ENCODE measurements around the gene NRSN2.
"Not testable (repeated sequence)": the region's sequence is repeated elsewhere in the genome, so short reads cannot be mapped to it uniquely, and the experiment has no call there.

NRSN2 gene

GRCh38 chr20:325045-325888 is 21.6 kb upstream of the NRSN2 start, which contains the start of gene SOX12:
Gene SOX12 (plus strand): TSS chr20:325552. CDS start chr20:325925, 373 bp downstream.
- DNase-seq: peak; percentile 88 to 95 (median 92)

- DNase-seq: peak in 4 of 5 donors; percentile 28 to 42 (median 32)
Observed at GRCh38 chr20:325889-326644, 20.8 kb upstream of the NRSN2 start.

GRCh38 chr20:326645-327185 is 20.2 kb upstream of the NRSN2 start:
- DNase-seq: peak in 1 of 5 donors; percentile 21

GRCh38 chr20:327186-328026 is 19.5 kb upstream of the NRSN2 start:
- DNase-seq: peak; percentile 51 to 69 (median 62)

GRCh38 chr20:328027-328974 is 18.6 kb upstream of the NRSN2 start:
- DNase-seq: no peak

GRCh38 chr20:328975-329695 is 17.8 kb upstream of the NRSN2 start:
- no peak for DNase-seq

- DNase-seq: no peak
Observed at GRCh38 chr20:329851-330232, 17.1 kb upstream of the NRSN2 start.

GRCh38 chr20:330233-331149 is 16.4 kb upstream of the NRSN2 start:
- peak in 4 of 5 donors; percentile 43 to 62 (median 50) for DNase-seq

- DNase-seq: no peak
Observed at GRCh38 chr20:334578-334977, 12.3 kb upstream of the NRSN2 start.

- not testable (repeated sequence) for DNase-seq
Observed at GRCh38 chr20:336040-336439, 10.9 kb upstream of the NRSN2 start.

- DNase-seq: no peak
Observed at GRCh38 chr20:341682-342081, 5.2 kb upstream of the NRSN2 start.

- DNase-seq: no peak
Observed at GRCh38 chr20:343107-343506, 3.8 kb upstream of the NRSN2 start.

GRCh38 chr20:346033-346639 is 775 bp upstream of the NRSN2 start:
- DNase-seq: no peak

- no peak for DNase-seq
Observed at GRCh38 chr20:347317-347639, 367 bp downstream of the NRSN2 start.

GRCh38 chr20:347640-348484 is 951 bp downstream of the NRSN2 start:
- DNase-seq: peak; percentile 45 to 65 (median 48)

- DNase-seq: no peak
Observed at GRCh38 chr20:348972-349841, 2.3 kb downstream of the NRSN2 start.

- no peak for DNase-seq
Observed at GRCh38 chr20:353166-353565, 6.3 kb downstream of the NRSN2 start.

Data from T-helper 1 cell (primary cell).